H1 (cell line): ENCODE data around the gene MTCL3.
"Not testable (repeated sequence)": the region's sequence is repeated elsewhere in the genome, so short reads cannot be mapped to it uniquely, and the experiment has no call there.

Source experiments
- CTCF ChIA-PET: fragments of 300-600 bp; sonication (Branson Sonifier 250); formaldehyde crosslinking; loops from one replicate; lab custom pipeline; 2021; ENCODE audit not compliant: partially characterized antibody; lab: Charles Lee
- POLR2A ChIA-PET: fragments of 300-600 bp; sonication (Branson Sonifier 250); formaldehyde crosslinking; loops from one replicate; lab custom pipeline; 2021; ENCODE audit warnings: inconsistent platforms; ENCODE audit not compliant: partially characterized antibody; lab: Charles Lee
- DNase-seq, 2 experiments: peaks; one replicate each; pipeline versions ENCODE4 v3.0.0 to v3.0.0-alpha.2; 2010 to 2022; ENCODE audit warnings: low spot score in 2 of 2, low read depth in 1 of 2, mixed read lengths in 1 of 2
- FAIRE-seq: peaks from 2 replicates; lab custom pipeline; 2011; peaks lifted over from hg19 to GRCh38; lab: Jason Lieb, UNC
- H2AFZ ChIP-seq: 2 replicates; pipeline ENCODE4 v1.8.1; 2012; ENCODE audit warnings: low read length, inconsistent platforms
- H2AK5ac ChIP-seq: 2 replicates; pipeline ENCODE4 v1.6.1; 2013; ENCODE audit warnings: low read depth, low read length
- H2BK120ac ChIP-seq: replicated peaks from 2 replicates; pipeline ENCODE3; 2013; ENCODE audit warnings: low read depth, low read length, inconsistent platforms
- H2BK12ac ChIP-seq: 2 replicates; pipeline ENCODE4 v1.6.1; 2013; ENCODE audit warnings: low read depth, low read length
- H2BK15ac ChIP-seq: 2 replicates; pipeline ENCODE4 v1.6.1; 2013; ENCODE audit warnings: low read length
- H2BK20ac ChIP-seq: 2 replicates; pipeline ENCODE4 v1.6.1; 2013; ENCODE audit warnings: low read length
- H2BK5ac ChIP-seq: 2 replicates; pipeline ENCODE4 v1.6.1; 2013; ENCODE audit warnings: low read depth, low read length
- H3K14ac ChIP-seq: 2 replicates; pipeline ENCODE4 v1.6.1; 2013; ENCODE audit warnings: inconsistent platforms; ENCODE audit not compliant: insufficient read length
- H3K18ac ChIP-seq: 2 replicates; pipeline ENCODE4 v1.6.1; 2013; ENCODE audit warnings: low read length; ENCODE audit errors: extremely low read depth
- H3K23ac ChIP-seq: 2 replicates; pipeline ENCODE4 v1.6.1; 2013; ENCODE audit warnings: inconsistent platforms; ENCODE audit not compliant: insufficient read length
- H3K23me2 ChIP-seq: 2 replicates; pipeline ENCODE4 v1.6.1; 2013; ENCODE audit warnings: low read depth, low read length
- H3K27ac ChIP-seq: 2 replicates; pipeline ENCODE4 v1.6.1; 2011; ENCODE audit warnings: low read depth, low read length, inconsistent platforms
- H3K27me3 ChIP-seq, 4 experiments: replicated peaks in 1 of 4; 1 replicate in 1 of 4; 2 replicates in 3 of 4; pipeline versions ENCODE4 v1.6.1 to v1.8.1; 2011 to 2013; ENCODE audit warnings: low read length in 3 of 4, mild to moderate bottlenecking in 3 of 4, inconsistent platforms in 2 of 4, mixed read lengths in 2 of 4, moderate library complexity in 1 of 4; ENCODE audit not compliant: control insufficient read depth in 3 of 4, insufficient read depth in 3 of 4; ENCODE audit errors: extremely low read depth in 1 of 4
- H3K36me3 ChIP-seq, 4 experiments: 2 replicates each; pipeline versions ENCODE4 v1.6.1 to v1.8.1; 2011 to 2013; ENCODE audit warnings: mild to moderate bottlenecking in 4 of 4, low read length in 3 of 4, moderate library complexity in 2 of 4, control low read depth in 1 of 4, inconsistent platforms in 1 of 4; ENCODE audit not compliant: insufficient read depth in 4 of 4, control insufficient read depth in 2 of 4
- H3K4ac ChIP-seq: replicated peaks from 2 replicates; pipeline ENCODE3; 2013; ENCODE audit warnings: low read length, low read depth, mixed read lengths, inconsistent platforms; ENCODE audit not compliant: insufficient read length
- H3K4me1 ChIP-seq, 4 experiments: replicated peaks in 1 of 4; 1 replicate in 1 of 4; 2 replicates in 3 of 4; pipeline versions ENCODE4 v1.6.1 to v1.8.1; 2011 to 2013; ENCODE audit warnings: low read length in 3 of 4, inconsistent platforms in 2 of 4, mixed read lengths in 1 of 4; ENCODE audit not compliant: insufficient read depth in 4 of 4, control insufficient read depth in 3 of 4
- H3K4me2 ChIP-seq, 2 experiments: 2 replicates each; pipeline versions ENCODE4 v1.6.1 to v1.8.1; 2011 to 2013; ENCODE audit warnings: low read depth in 2 of 2, low read length in 2 of 2, control low read depth in 1 of 2, inconsistent platforms in 1 of 2, mild to moderate bottlenecking in 1 of 2; ENCODE audit not compliant: insufficient read depth in 1 of 2
- H3K4me3 ChIP-seq, 4 experiments: fragments of 200-600, 300-600 bp in 1 of 4; sonication (generic), shearing (Covaris generic), sonication (Bioruptor Twin) in 1 of 4; 2 replicates each; pipeline versions ENCODE4 v1.5.1 to v1.8.1; 2011 to 2016; ENCODE audit warnings: low read length in 4 of 4, low read depth in 3 of 4, control low read depth in 2 of 4, inconsistent platforms in 2 of 4, mild to moderate bottlenecking in 2 of 4, mixed read lengths in 1 of 4, moderate library complexity in 1 of 4; ENCODE audit not compliant: insufficient read depth in 2 of 4; ENCODE audit errors: extremely low read depth in 1 of 4
- H3K56ac ChIP-seq: replicated peaks from 2 replicates; pipeline ENCODE3; 2013; ENCODE audit warnings: low read depth, mild to moderate bottlenecking, mixed read lengths, low read length, inconsistent platforms; ENCODE audit not compliant: insufficient read length
- H3K79me1 ChIP-seq: 2 replicates; pipeline ENCODE4 v1.6.1; 2013; ENCODE audit warnings: low read depth, low read length, control low read depth
- H3K79me2 ChIP-seq, 2 experiments: 2 replicates each; pipeline versions ENCODE4 v1.6.1 to v1.8.1; 2012 to 2013; ENCODE audit warnings: low read length in 2 of 2, mild to moderate bottlenecking in 2 of 2, inconsistent platforms in 1 of 2; ENCODE audit not compliant: insufficient read depth in 2 of 2, control insufficient read depth in 1 of 2
- H3K9ac ChIP-seq, 4 experiments: replicated peaks in 1 of 4; 1 replicate in 1 of 4; 2 replicates in 3 of 4; pipeline versions ENCODE4 v1.6.1 to v1.8.1; 2011 to 2013; ENCODE audit warnings: low read depth in 3 of 4, low read length in 3 of 4, control low read depth in 2 of 4, mild to moderate bottlenecking in 2 of 4, moderate library complexity in 2 of 4, inconsistent platforms in 1 of 4; ENCODE audit errors: extremely low read depth in 1 of 4
- H3K9me3 ChIP-seq, 2 experiments: 2 replicates each; pipeline versions ENCODE4 v1.6.1 to v1.8.1; 2012 to 2013; ENCODE audit warnings: mild to moderate bottlenecking in 2 of 2, moderate library complexity in 2 of 2, control low read depth in 1 of 2, inconsistent platforms in 1 of 2, low read depth in 1 of 2, low read length in 1 of 2, mixed read lengths in 1 of 2; ENCODE audit not compliant: insufficient read depth in 2 of 2
- H4K20me1 ChIP-seq, 2 experiments: replicated peaks in 1 of 2; 2 replicates each; pipeline versions ENCODE3 to v1.8.1; 2011 to 2013; ENCODE audit warnings: inconsistent platforms in 2 of 2, low read length in 2 of 2, mild to moderate bottlenecking in 1 of 2; ENCODE audit not compliant: insufficient read depth in 2 of 2, control insufficient read depth in 1 of 2
- H4K5ac ChIP-seq: 2 replicates; pipeline ENCODE4 v1.6.1; 2013; ENCODE audit warnings: low read length, low read depth, mixed read lengths, inconsistent platforms; ENCODE audit not compliant: insufficient read length
- H4K8ac ChIP-seq: 2 replicates; pipeline ENCODE4 v1.8.0; 2013; ENCODE audit warnings: mild to moderate bottlenecking, moderate library complexity, low read length, inconsistent platforms; ENCODE audit not compliant: insufficient read depth; ENCODE audit errors: extremely low read depth
- H4K91ac ChIP-seq: replicated peaks from 2 replicates; pipeline ENCODE3; 2013; ENCODE audit warnings: low read length, mixed read lengths, inconsistent platforms; ENCODE audit not compliant: insufficient read length
- WGBS, 2 experiments: shearing (Covaris generic) in 1 of 2; methylation state at CpG; one replicate each; pipeline versions ENCODE4 v1.1.6 to v1.1.7; 2013 to 2015; ENCODE audit warnings: low lambda C conversion rate in 2 of 2, mixed read lengths in 2 of 2, inconsistent platforms in 1 of 2, low coverage in 1 of 2, missing lambda C conversion rate in 1 of 2; ENCODE audit not compliant: insufficient replicate concordance in 2 of 2, insufficient coverage in 1 of 2, insufficient read length in 1 of 2; ENCODE audit errors: extremely low coverage in 1 of 2, missing lambda C conversion rate in 1 of 2; 5-methylcytosine and 5-hydroxymethylcytosine counted together
- TF ChIP-seq, protein P1 (sequence below): IDR thresholded peaks from 2 replicates; pipeline ENCODE4 v1.6.1; 2012; ENCODE audit warnings: low read length, inconsistent platforms

Gene MTCL3

DNA sequence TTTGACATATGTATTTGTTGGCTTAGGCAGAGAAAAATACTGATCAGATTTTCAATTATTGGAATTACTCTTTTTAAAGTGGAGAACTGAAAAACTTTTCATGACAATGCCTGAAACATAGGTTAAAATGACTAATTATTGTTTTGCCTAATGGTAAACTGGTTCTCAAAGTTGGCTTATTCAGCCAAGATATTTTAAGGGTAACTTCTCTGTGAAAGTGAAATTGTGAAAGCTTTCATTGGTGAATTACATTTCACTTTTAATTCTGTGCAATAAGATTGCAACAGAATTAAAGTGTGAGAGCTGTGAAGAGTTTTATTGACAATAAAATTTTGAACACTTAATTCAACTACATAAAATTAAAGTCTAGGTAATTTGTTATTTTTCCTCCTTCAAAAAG lies 84.5 kb downstream of the MTCL3 start (continued):
- TF ChIP-seq, protein P1, sequence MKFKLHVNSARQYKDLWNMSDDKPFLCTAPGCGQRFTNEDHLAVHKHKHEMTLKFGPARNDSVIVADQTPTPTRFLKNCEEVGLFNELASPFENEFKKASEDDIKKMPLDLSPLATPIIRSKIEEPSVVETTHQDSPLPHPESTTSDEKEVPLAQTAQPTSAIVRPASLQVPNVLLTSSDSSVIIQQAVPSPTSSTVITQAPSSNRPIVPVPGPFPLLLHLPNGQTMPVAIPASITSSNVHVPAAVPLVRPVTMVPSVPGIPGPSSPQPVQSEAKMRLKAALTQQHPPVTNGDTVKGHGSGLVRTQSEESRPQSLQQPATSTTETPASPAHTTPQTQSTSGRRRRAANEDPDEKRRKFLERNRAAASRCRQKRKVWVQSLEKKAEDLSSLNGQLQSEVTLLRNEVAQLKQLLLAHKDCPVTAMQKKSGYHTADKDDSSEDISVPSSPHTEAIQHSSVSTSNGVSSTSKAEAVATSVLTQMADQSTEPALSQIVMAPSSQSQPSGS: no peak

- H3K4me3 ChIP-seq, H3K23me2 ChIP-seq, H3K56ac ChIP-seq, H3K36me3 ChIP-seq, H3K27ac ChIP-seq, H3K27me3 ChIP-seq, H3K18ac ChIP-seq, H2AK5ac ChIP-seq, H2BK12ac ChIP-seq, H3K9ac ChIP-seq, DNase-seq, H3K79me2 ChIP-seq, H3K4me2 ChIP-seq, H4K20me1 ChIP-seq, H2BK120ac ChIP-seq, H3K4me1 ChIP-seq, POLR2A ChIA-PET, H3K4ac ChIP-seq, H2BK15ac ChIP-seq, FAIRE-seq, H4K8ac ChIP-seq, H3K79me1 ChIP-seq, H2AFZ ChIP-seq, H2BK5ac ChIP-seq, H3K9me3 ChIP-seq, H3K23ac ChIP-seq, H3K14ac ChIP-seq, H4K91ac ChIP-seq, H4K5ac ChIP-seq, H2BK20ac ChIP-seq: not testable (repeated sequence)
- CTCF ChIA-PET: interaction anchor here (0.6 to 1.5 kb wide), 3 partner anchors 8 to 125 kb away, joined by 3 to 4 read pairs (median 4); no protein-coding TSS in a partner anchor
- 82% methylated on average over 9 of the region's 9 CpGs; no CpG with 5 or more reads in 1 of the 2 experiments for WGBS, 2 experiments
Measured at GRCh38 chr6:127428562-127428961, 90.6 kb downstream of the MTCL3 start.
